NCI-H2196 treated with DMSO at 0.1 percent for 48 hours (cell line): ENCODE measurements around the gene LAG3.

Experiments
- DNase-seq: peaks from one replicate; lab custom pipeline; 2025; ENCODE audit not compliant: unreplicated experiment; lab: John Stamatoyannopoulos, UW

LAG3 gene

GRCh38 chr12:6821591-6822425 lies 49.5 kb downstream of the LAG3 start, which contains the start of gene GPR162:
Gene GPR162 (plus strand): TSS chr12:6821821. CDS start chr12:6823899, 2,078 bp downstream.
- peak; percentile 31 for DNase-seq

- DNase-seq: no peak
These were observed 50.3 kb downstream of the LAG3 start for GRCh38 chr12:6822426-6823135.

GRCh38 chr12:6823182-6824084 lies 51.1 kb downstream of the LAG3 start:
- DNase-seq: no peak

GRCh38 chr12:6824085-6824775 lies 51.9 kb downstream of the LAG3 start:
- DNase-seq: no peak

GRCh38 chr12:6824901-6825381 lies 52.6 kb downstream of the LAG3 start:
- DNase-seq: no peak

GRCh38 chr12:6825398-6826124 lies 53.2 kb downstream of the LAG3 start:
- peak; percentile 35 for DNase-seq

- no peak for DNase-seq
These were observed 53.9 kb downstream of the LAG3 start for GRCh38 chr12:6826125-6826733.

- DNase-seq: no peak
These were observed 54.6 kb downstream of the LAG3 start for GRCh38 chr12:6826734-6827436.

GRCh38 chr12:6827437-6827911 lies 55.2 kb downstream of the LAG3 start:
- peak; percentile 25 for DNase-seq
